SK-N-MC (cell line): Measurements from ENCODE around the gene TNIK.

Source experiments
- EZH2 ChIP-seq: fragments of 200-600 bp; sonication (generic); IDR thresholded peaks from one replicate; pipeline ENCODE4 v1.6.1; 2017; ENCODE audit warnings: antibody characterized with exemption
- POLR2AphosphoS5 ChIP-seq: IDR thresholded peaks from 2 replicates; pipeline ENCODE4 v1.6.1; 2012; ENCODE audit warnings: mild to moderate bottlenecking, low read depth, low read length, borderline replicate concordance

DNA sequence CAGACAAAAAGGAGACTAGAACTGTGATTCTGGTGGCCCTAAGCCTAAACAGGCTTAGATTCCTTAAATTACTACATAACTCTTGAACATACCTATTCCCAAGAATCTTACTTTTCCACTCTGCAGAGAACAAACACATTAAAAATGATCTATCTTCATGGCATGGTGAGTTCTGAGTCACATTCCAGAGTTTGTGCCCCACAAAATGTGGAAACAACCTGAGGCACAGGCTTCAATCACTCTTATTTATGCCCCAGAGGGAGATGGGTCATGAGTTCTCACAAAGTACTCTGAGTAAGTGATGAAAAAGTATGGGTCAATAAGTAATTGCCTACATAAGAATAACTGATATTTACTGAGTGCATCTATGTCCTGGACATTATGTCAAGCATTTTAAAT is 296.1 kb downstream of the TNIK start:
- TF ChIP-seq POLR2AphosphoS5 (no peak), EZH2 (no peak)
